Measurements from ENCODE around the gene PROM1.
A peak's percentile ranks its signal among the peaks of the same experiment; 100 is the strongest.

PROM1 gene

DNA sequence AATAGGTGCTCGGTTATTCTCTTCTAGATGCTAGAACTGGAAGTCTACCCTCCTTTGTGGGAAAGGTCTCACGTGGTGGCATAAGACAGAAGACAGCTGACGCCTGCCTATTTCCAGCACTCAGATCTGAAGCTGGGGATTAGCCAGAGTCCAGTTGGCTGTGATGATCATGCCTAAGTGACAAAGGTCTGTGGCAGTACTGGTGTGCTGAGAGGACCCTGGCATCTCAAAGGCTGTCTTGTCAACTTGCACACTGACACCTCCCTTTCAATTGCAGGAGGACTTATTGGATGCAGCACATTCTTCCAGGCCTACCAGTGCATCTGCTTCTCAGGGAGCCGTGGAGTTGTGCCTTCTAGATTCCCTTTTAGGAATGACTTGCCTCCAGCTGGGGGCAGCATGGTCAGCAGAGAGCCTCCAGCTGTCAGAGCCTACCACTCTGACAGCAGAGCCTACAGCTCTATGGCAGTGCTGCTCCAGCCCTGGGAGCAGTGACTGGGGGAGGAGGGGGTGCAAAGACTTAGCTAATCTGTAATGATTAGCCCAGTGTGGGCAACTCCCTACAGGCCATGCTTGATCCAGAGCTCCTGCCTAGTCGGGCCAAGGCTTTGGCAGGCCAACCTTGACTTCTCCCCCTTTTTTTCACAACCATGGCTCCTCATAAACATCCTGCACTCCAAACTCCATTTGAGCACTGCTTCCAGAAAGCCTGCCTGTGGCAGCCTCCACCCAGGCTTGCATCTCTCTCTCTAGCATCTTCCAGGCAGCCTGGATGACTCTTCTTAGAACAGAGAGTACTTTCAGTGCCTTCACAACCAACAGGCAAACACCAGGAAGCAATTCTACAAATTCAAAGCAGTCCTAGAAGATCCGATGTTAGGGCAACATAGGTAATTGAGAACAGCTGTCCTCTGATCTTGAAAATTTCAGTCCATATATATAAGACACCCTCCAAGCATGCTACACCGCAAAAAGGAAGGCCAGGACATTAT is 107.1 kb downstream of the PROM1 start:
- peaks cover 6% of the 10 kb centered on the region for H3K36me3 Mint-ChIP-seq (ENCODE audit: low read depth)
- H3K9me3 Mint-ChIP-seq: no peaks in the 10 kb centered on the region
- no peak overlapping the region for H3K4me3 Mint-ChIP-seq
- H3K4me1 Mint-ChIP-seq: no peaks in the 10 kb centered on the region
- no peak for TF ChIP-seq CTCF (IDR thresholded peaks at IDR 0.05; ENCODE audit: unreplicated experiment in 3 of 3)
- no peaks in the 10 kb centered on the region for H3K27me3 Mint-ChIP-seq (ENCODE audit: low read depth)
- peak overlapping the region in 1 of 3 experiments; percentile 1 for H3K27ac Mint-ChIP-seq

- H3K27ac Mint-ChIP-seq: no peak overlapping the region
- H3K4me3 Mint-ChIP-seq: no peak overlapping the region
- H3K9me3 Mint-ChIP-seq: peaks cover 8% of the 10 kb centered on the region
- H3K27me3 Mint-ChIP-seq (ENCODE audit: low read depth): peaks cover 1% of the 10 kb centered on the region
- no peak for TF ChIP-seq CTCF (IDR thresholded peaks at IDR 0.05; ENCODE audit: unreplicated experiment in 3 of 3)
- H3K36me3 Mint-ChIP-seq (ENCODE audit: low read depth): peaks cover 16% of the 10 kb centered on the region
- no peaks in the 10 kb centered on the region for H3K4me1 Mint-ChIP-seq
Observed at GRCh38 chr4:15971068-15971801, 112.6 kb downstream of the PROM1 start.

GRCh38 chr4:15968551-15969300 is 115.1 kb downstream of the PROM1 start:
- Mint-ChIP-seq H3K4me1 (no peaks in the 10 kb centered on the region), H3K9me3 (peaks cover 10% of the 10 kb centered on the region), H3K36me3 (ENCODE audit: low read depth) (peaks cover 18% of the 10 kb centered on the region), H3K4me3 (no peak overlapping the region), H3K27ac (no peak overlapping the region), H3K27me3 (ENCODE audit: low read depth) (peaks cover 3% of the 10 kb centered on the region)
- no peak for TF ChIP-seq CTCF (IDR thresholded peaks at IDR 0.05; ENCODE audit: unreplicated experiment in 3 of 3)

GRCh38 chr4:15965325-15965724 is 118.5 kb downstream of the PROM1 start:
- Mint-ChIP-seq H3K27ac (no peak overlapping the region), H3K27me3 (ENCODE audit: low read depth) (peaks cover 6% of the 10 kb centered on the region), H3K36me3 (ENCODE audit: low read depth) (peaks cover 18% of the 10 kb centered on the region), H3K4me1 (peaks cover 18% of the 10 kb centered on the region), H3K4me3 (no peak overlapping the region), H3K9me3 (peaks cover 10% of the 10 kb centered on the region)
- TF ChIP-seq CTCF (IDR thresholded peaks at IDR 0.05; ENCODE audit: unreplicated experiment in 3 of 3): no peak

DNA sequence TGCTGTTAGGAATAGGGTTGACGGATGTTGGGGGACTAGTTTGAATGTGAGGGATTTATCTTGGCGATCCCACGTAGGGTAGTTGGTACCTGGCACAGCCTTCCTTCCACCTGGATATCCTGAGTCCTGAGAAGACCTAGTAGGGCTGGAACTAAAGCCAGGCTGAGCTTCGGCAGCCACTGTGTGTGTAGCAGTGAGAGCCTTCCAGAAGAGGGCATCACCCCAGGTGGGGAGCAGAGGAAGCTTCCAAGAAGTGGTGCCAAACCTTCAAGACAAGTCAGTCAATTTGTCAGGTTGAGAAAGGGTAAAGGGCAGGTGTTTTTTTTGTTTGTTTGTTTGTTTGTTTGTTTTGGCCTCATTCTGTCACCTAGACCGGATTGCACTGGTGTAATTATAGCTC is 119.7 kb downstream of the PROM1 start:
- peaks cover 6% of the 10 kb centered on the region for H3K27me3 Mint-ChIP-seq (ENCODE audit: low read depth)
- H3K27ac Mint-ChIP-seq: no peak overlapping the region
- peaks cover 18% of the 10 kb centered on the region for H3K36me3 Mint-ChIP-seq (ENCODE audit: low read depth)
- peaks cover 22% of the 10 kb centered on the region for H3K4me1 Mint-ChIP-seq
- H3K9me3 Mint-ChIP-seq: peaks cover 10% of the 10 kb centered on the region
- H3K4me3 Mint-ChIP-seq: no peak overlapping the region
- TF ChIP-seq CTCF (IDR thresholded peaks at IDR 0.05; ENCODE audit: unreplicated experiment in 3 of 3): no peak
